ENCODE measurements around the gene ZBED3. TPM values are rescaled to one million over a fixed set of nuclear protein-coding genes. Genes with fewer than 3 reads are reported as not detected.
"Not testable (repeated sequence)": the region's sequence is repeated elsewhere in the genome, so short reads cannot be mapped to it uniquely, and the experiment has no call there.

The ZBED3 gene
- total RNA-seq, 1 experiment from 2014 or later: 9.4 TPM

GRCh38 chr5:77120086-77120485 lies 33.0 kb upstream of the ZBED3 start:
- Histone ChIP-seq H3K9me3 (ENCODE audit: low read length) (no peaks in the 10 kb centered on the region), H2AFZ (ENCODE audit: low read length) (no peak overlapping the region), H3K27me3 (ENCODE audit: low read length) (no peaks in the 10 kb centered on the region), H3K9me2 (replicated peaks; ENCODE audit: insufficient read depth, low read length) (no peaks in the 10 kb centered on the region), H3K4me3 (ENCODE audit: low read length) (no peak overlapping the region), H3K4me1 (ENCODE audit: low read length) (no peaks in the 10 kb centered on the region), H3K4me2 (ENCODE audit: low read depth, low read length, poor library complexity, severe bottlenecking) (no peak overlapping the region), H3K9ac (ENCODE audit: low read length) (no peak overlapping the region), H4K20me1 (ENCODE audit: insufficient read depth, low read depth, low read length) (no peaks in the 10 kb centered on the region), H3K79me2 (ENCODE audit: low read length) (no peaks in the 10 kb centered on the region), H3K36me3 (ENCODE audit: insufficient read depth, low read length) (0 out of 2 replicates have a peak, but pooled peaks cover 3% of the 10 kb centered on the region), H3K27ac (ENCODE audit: low read length) (no peak overlapping the region)
- DNase-seq: no peak

GRCh38 chr5:77117161-77117560 lies 30.1 kb upstream of the ZBED3 start:
- Histone ChIP-seq H3K9ac (ENCODE audit: low read length) (no peak overlapping the region), H3K4me1 (ENCODE audit: low read length) (peaks cover 3% of the 10 kb centered on the region), H2AFZ (ENCODE audit: low read length) (no peak overlapping the region), H3K27me3 (ENCODE audit: low read length) (no peaks in the 10 kb centered on the region), H4K20me1 (ENCODE audit: insufficient read depth, low read depth, low read length) (no peaks in the 10 kb centered on the region), H3K4me2 (ENCODE audit: low read depth, low read length, poor library complexity, severe bottlenecking) (no peak overlapping the region), H3K27ac (ENCODE audit: low read length) (no peak overlapping the region), H3K9me3 (ENCODE audit: low read length) (no peaks in the 10 kb centered on the region), H3K79me2 (ENCODE audit: low read length) (no peaks in the 10 kb centered on the region), H3K4me3 (ENCODE audit: low read length) (no peak overlapping the region), H3K9me2 (replicated peaks; ENCODE audit: insufficient read depth, low read length) (no peaks in the 10 kb centered on the region), H3K36me3 (ENCODE audit: insufficient read depth, low read length) (no peaks in the 10 kb centered on the region)
- DNase-seq: no peak

DNA sequence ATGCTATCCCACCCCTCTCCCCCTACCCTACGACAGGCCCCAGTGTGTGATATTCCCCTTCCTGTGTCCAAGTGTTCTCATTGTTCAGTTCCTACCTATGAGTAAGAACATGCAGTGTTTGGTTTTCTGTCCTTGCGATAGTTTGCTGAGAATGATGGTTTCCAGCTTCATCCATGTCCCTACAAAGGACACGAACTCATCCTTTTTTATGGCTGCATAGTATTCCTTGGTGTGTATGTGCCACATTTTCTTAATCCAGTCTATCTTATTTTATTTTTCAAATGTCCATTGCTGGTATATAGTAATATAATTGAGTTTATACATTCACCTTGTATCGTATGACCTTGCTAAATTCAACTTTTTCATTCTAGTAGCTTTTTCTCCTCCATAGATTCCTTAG lies 19.9 kb upstream of the ZBED3 start:
- not testable (repeated sequence) for H3K9me3 ChIP-seq (ENCODE audit: low read length); H3K27me3 ChIP-seq (ENCODE audit: low read length); H3K4me2 ChIP-seq (ENCODE audit: low read depth, low read length, poor library complexity, severe bottlenecking); H2AFZ ChIP-seq (ENCODE audit: low read length); H3K9ac ChIP-seq (ENCODE audit: low read length); H3K79me2 ChIP-seq (ENCODE audit: low read length); H3K4me3 ChIP-seq (ENCODE audit: low read length); H4K20me1 ChIP-seq (ENCODE audit: insufficient read depth, low read depth, low read length); DNase-seq; H3K9me2 ChIP-seq (replicated peaks; ENCODE audit: insufficient read depth, low read length); H3K36me3 ChIP-seq (ENCODE audit: insufficient read depth, low read length); H3K4me1 ChIP-seq (ENCODE audit: low read length); H3K27ac ChIP-seq (ENCODE audit: low read length)

GRCh38 chr5:77104813-77105212 lies 17.7 kb upstream of the ZBED3 start:
- H3K4me1 ChIP-seq (ENCODE audit: low read length): no peaks in the 10 kb centered on the region
- H3K9me2 ChIP-seq (replicated peaks; ENCODE audit: insufficient read depth, low read length): no peaks in the 10 kb centered on the region
- no peak overlapping the region for H3K4me2 ChIP-seq (ENCODE audit: low read depth, low read length, poor library complexity, severe bottlenecking)
- no peaks in the 10 kb centered on the region for H3K79me2 ChIP-seq (ENCODE audit: low read length)
- no peaks in the 10 kb centered on the region for H3K27me3 ChIP-seq (ENCODE audit: low read length)
- DNase-seq: no peak
- no peak overlapping the region for H3K4me3 ChIP-seq (ENCODE audit: low read length)
- H3K9ac ChIP-seq (ENCODE audit: low read length): no peak overlapping the region
- no peak overlapping the region for H2AFZ ChIP-seq (ENCODE audit: low read length)
- H3K9me3 ChIP-seq (ENCODE audit: low read length): no peaks in the 10 kb centered on the region
- no peaks in the 10 kb centered on the region for H4K20me1 ChIP-seq (ENCODE audit: insufficient read depth, low read depth, low read length)
- H3K27ac ChIP-seq (ENCODE audit: low read length): no peak overlapping the region
- H3K36me3 ChIP-seq (ENCODE audit: insufficient read depth, low read length): 0 out of 2 replicates have a peak, but pooled peaks cover 3% of the 10 kb centered on the region

- DNase-seq: no peak
- H3K9ac ChIP-seq (ENCODE audit: low read length): no peak overlapping the region
- H3K4me3 ChIP-seq (ENCODE audit: low read length): no peak overlapping the region
- H3K4me1 ChIP-seq (ENCODE audit: low read length): no peaks in the 10 kb centered on the region
- H3K9me2 ChIP-seq (replicated peaks; ENCODE audit: insufficient read depth, low read length): no peaks in the 10 kb centered on the region
- no peaks in the 10 kb centered on the region for H3K79me2 ChIP-seq (ENCODE audit: low read length)
- H3K36me3 ChIP-seq (ENCODE audit: insufficient read depth, low read length): 0 out of 2 replicates have a peak, but pooled peaks cover 3% of the 10 kb centered on the region
- H3K27ac ChIP-seq (ENCODE audit: low read length): no peak overlapping the region
- H3K4me2 ChIP-seq (ENCODE audit: low read depth, low read length, poor library complexity, severe bottlenecking): no peak overlapping the region
- no peak overlapping the region for H2AFZ ChIP-seq (ENCODE audit: low read length)
- no peaks in the 10 kb centered on the region for H3K27me3 ChIP-seq (ENCODE audit: low read length)
- no peaks in the 10 kb centered on the region for H4K20me1 ChIP-seq (ENCODE audit: insufficient read depth, low read depth, low read length)
- no peaks in the 10 kb centered on the region for H3K9me3 ChIP-seq (ENCODE audit: low read length)
Observed at GRCh38 chr5:77103457-77103856, 16.4 kb upstream of the ZBED3 start.

GRCh38 chr5:77102549-77102948 lies 15.5 kb upstream of the ZBED3 start:
- Histone ChIP-seq H3K27ac (ENCODE audit: low read length) (no peak overlapping the region), H2AFZ (ENCODE audit: low read length) (no peak overlapping the region), H3K4me1 (ENCODE audit: low read length) (no peaks in the 10 kb centered on the region), H3K9me3 (ENCODE audit: low read length) (no peaks in the 10 kb centered on the region), H3K4me3 (ENCODE audit: low read length) (no peak overlapping the region), H3K9me2 (replicated peaks; ENCODE audit: insufficient read depth, low read length) (no peaks in the 10 kb centered on the region), H3K9ac (ENCODE audit: low read length) (no peak overlapping the region), H3K4me2 (ENCODE audit: low read depth, low read length, poor library complexity, severe bottlenecking) (no peak overlapping the region), H3K79me2 (ENCODE audit: low read length) (no peaks in the 10 kb centered on the region), H4K20me1 (ENCODE audit: insufficient read depth, low read depth, low read length) (no peaks in the 10 kb centered on the region), H3K27me3 (ENCODE audit: low read length) (no peaks in the 10 kb centered on the region), H3K36me3 (ENCODE audit: insufficient read depth, low read length) (0 out of 2 replicates have a peak, but pooled peaks cover 3% of the 10 kb centered on the region)
- no peak for DNase-seq

DNA sequence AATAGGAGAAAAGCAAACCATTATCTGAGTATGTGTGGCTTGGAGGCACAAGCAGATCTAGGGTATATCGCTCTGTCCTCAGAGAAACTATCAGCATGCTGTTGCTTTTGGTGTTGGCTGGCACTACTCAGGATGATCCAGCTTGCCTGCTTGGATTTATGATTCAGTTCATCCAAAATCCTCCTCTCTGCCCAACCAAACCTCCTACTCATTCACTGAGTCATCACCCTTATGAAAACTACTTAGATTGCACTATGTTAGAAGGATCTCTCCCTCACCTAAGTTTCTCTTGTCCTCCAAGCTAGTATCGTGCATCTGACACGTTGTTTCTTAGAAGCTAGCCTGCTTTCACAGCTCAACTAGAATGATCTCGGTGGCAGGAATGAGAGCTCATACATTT lies 14.2 kb upstream of the ZBED3 start:
- Histone ChIP-seq H3K4me2 (ENCODE audit: low read depth, low read length, poor library complexity, severe bottlenecking) (no peak overlapping the region), H3K36me3 (ENCODE audit: insufficient read depth, low read length) (0 out of 2 replicates have a peak, but pooled peaks cover 3% of the 10 kb centered on the region), H3K79me2 (ENCODE audit: low read length) (no peaks in the 10 kb centered on the region), H3K27ac (ENCODE audit: low read length) (no peak overlapping the region), H3K9ac (ENCODE audit: low read length) (no peak overlapping the region), H2AFZ (ENCODE audit: low read length) (no peak overlapping the region), H3K4me3 (ENCODE audit: low read length) (no peak overlapping the region), H3K4me1 (ENCODE audit: low read length) (no peaks in the 10 kb centered on the region), H4K20me1 (ENCODE audit: insufficient read depth, low read depth, low read length) (no peaks in the 10 kb centered on the region), H3K9me3 (ENCODE audit: low read length) (no peaks in the 10 kb centered on the region), H3K9me2 (replicated peaks; ENCODE audit: insufficient read depth, low read length) (no peaks in the 10 kb centered on the region), H3K27me3 (ENCODE audit: low read length) (no peaks in the 10 kb centered on the region)
- DNase-seq: no peak

DNA sequence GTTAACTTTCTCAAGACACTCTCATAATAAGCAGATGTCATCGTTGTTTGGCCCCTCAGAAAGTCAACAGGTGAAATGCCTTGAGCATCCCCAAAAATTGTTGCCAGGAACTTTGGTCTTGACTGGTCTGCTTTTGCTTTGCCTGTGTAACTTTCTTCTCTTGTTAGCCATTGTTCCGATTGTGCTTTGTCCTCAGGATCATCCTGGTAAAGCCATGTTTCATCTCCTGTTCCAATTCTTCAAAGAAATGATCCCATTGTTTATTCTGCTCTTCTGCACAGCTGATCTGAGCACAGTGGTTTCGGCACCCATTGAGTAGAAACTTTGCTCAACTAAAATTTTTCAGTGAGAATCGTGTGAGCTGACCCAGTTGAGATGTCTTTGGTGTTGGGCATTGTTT lies 8.1 kb upstream of the ZBED3 start:
- no peaks in the 10 kb centered on the region for H3K9me2 ChIP-seq (replicated peaks; ENCODE audit: insufficient read depth, low read length)
- H3K79me2 ChIP-seq (ENCODE audit: low read length): no peaks in the 10 kb centered on the region
- no peak overlapping the region for H3K9ac ChIP-seq (ENCODE audit: low read length)
- H3K27ac ChIP-seq (ENCODE audit: low read length): no peak overlapping the region
- no peaks in the 10 kb centered on the region for H3K27me3 ChIP-seq (ENCODE audit: low read length)
- no peaks in the 10 kb centered on the region for H3K9me3 ChIP-seq (ENCODE audit: low read length)
- DNase-seq: no peak
- H3K36me3 ChIP-seq (ENCODE audit: insufficient read depth, low read length): peaks cover 3% of the 10 kb centered on the region; the same call in 1 of the 2 replicates
- no peaks in the 10 kb centered on the region for H3K4me1 ChIP-seq (ENCODE audit: low read length)
- no peak overlapping the region for H2AFZ ChIP-seq (ENCODE audit: low read length)
- no peaks in the 10 kb centered on the region for H4K20me1 ChIP-seq (ENCODE audit: insufficient read depth, low read depth, low read length)
- no peak overlapping the region for H3K4me3 ChIP-seq (ENCODE audit: low read length)
- H3K4me2 ChIP-seq (ENCODE audit: low read depth, low read length, poor library complexity, severe bottlenecking): no peak overlapping the region
